LHCN-M2 (cell line): ENCODE data around the gene ZNF764. TPM values are rescaled to one million over a fixed set of nuclear protein-coding genes. Genes with fewer than 3 reads are reported as not detected.

ENCODE experiments used
- total RNA-seq: library from RNA; depleted of rRNA; stranded (reverse); fragments of >200 nt; gene quantifications from 2 replicates; pipeline ENCODE4 v1.2.3, GENCODE V29; 2014; rRNA removed

ZNF764 gene
- total RNA-seq, 1 experiment from 2014 or later, result 9.6 TPM

Other genes with a start within 250 kb of the ZNF764 start
- gene CD2BP2, start 203.1 kb downstream of the ZNF764 start, total RNA-seq, result 65.6 and 67.6 TPM in 2 replicates
- 41.8 and 43.9 TPM in 2 replicates for gene TBC1D10B, start 187.9 kb downstream of the ZNF764 start, total RNA-seq
- gene MYL11, start 183.6 kb downstream of the ZNF764 start, total RNA-seq, result 7.2 TPM in 1 of 2 replicates, not detected in the other
- 0.17 TPM in 1 of 2 replicates, not detected in the other for gene SEPTIN1, start 175.8 kb downstream of the ZNF764 start, total RNA-seq
- 8.8 and 10.3 TPM in 2 replicates for gene ZNF48, start 163.0 kb downstream of the ZNF764 start, total RNA-seq
- 19.7 and 19.9 TPM in 2 replicates for gene ZNF771, start 150.8 kb downstream of the ZNF764 start, total RNA-seq
- 31.7 and 33.6 TPM in 2 replicates for gene DCTPP1, start 128.3 kb downstream of the ZNF764 start, total RNA-seq
- gene SEPHS2, start 112.5 kb downstream of the ZNF764 start, total RNA-seq, result 5.1 and 10.0 TPM in 2 replicates
- not detected in 2 replicates for gene ITGAL, start 85.6 kb downstream of the ZNF764 start, total RNA-seq
- 36.7 and 40.6 TPM in 2 replicates for gene ZNF768, start 31.8 kb downstream of the ZNF764 start, total RNA-seq
- gene ZNF747, start 23.5 kb downstream of the ZNF764 start, total RNA-seq, result 13.3 TPM in 2 replicates
- gene ZNF688, start 13.3 kb upstream of the ZNF764 start, total RNA-seq, result 11.9 and 16.2 TPM in 2 replicates
- 8.5 and 9.6 TPM in 2 replicates for gene ZNF785, start 27.3 kb upstream of the ZNF764 start, total RNA-seq
- 8.7 and 12.5 TPM in 2 replicates for gene ZNF689, start 52.0 kb upstream of the ZNF764 start, total RNA-seq
- gene PRR14, start 92.6 kb upstream of the ZNF764 start, total RNA-seq, result 9.3 and 12.7 TPM in 2 replicates
- 20.1 and 23.0 TPM in 2 replicates for gene FBRS, start 100.1 kb upstream of the ZNF764 start, total RNA-seq
- 10.3 and 16.1 TPM in 2 replicates for gene SRCAP, start 140.8 kb upstream of the ZNF764 start, total RNA-seq
- 39.8 and 42.3 TPM in 2 replicates for gene PHKG2, start 190.1 kb upstream of the ZNF764 start, total RNA-seq
- gene CFAP119, start 203.7 kb upstream of the ZNF764 start, total RNA-seq, result 4.0 and 5.1 TPM in 2 replicates
- gene RNF40, start 203.9 kb upstream of the ZNF764 start, total RNA-seq, result 102 and 105 TPM in 2 replicates
- 20.8 and 21.0 TPM in 2 replicates for gene ZNF629, start 228.8 kb upstream of the ZNF764 start, total RNA-seq